NCI-H510A (cell line): Measurements from ENCODE around the gene FGF9.

Experiments
- DNase-seq: peaks from one replicate; lab custom pipeline; 2025; lab: John Stamatoyannopoulos, UW

FGF9 gene

DNA sequence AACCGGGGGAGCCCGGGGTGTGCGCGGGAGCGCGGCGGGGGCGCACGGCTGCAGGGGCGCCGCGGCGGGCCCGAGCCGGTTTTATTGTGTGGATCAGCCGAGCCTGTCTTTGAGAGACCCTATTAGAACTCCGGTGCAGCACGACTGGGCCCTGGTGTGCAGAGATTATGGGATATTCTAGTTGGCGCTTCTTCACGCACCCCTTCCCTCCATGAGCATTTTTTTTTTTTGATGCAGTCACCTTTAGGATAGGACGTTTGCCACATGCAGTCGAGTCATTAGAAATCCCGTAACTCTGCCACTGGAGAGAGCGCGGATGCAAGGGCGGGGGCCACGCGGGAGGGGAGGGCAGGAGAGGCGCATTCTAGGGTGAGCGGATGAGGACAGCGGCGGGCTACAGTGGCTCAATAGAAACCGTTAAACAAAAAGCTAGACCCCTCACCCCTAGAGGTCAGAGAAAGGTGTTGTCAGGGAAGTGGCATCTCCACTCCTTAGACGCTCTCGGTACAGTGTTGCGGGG lies 3.7 kb downstream of the FGF9 start:
- DNase-seq: no peak

DNA sequence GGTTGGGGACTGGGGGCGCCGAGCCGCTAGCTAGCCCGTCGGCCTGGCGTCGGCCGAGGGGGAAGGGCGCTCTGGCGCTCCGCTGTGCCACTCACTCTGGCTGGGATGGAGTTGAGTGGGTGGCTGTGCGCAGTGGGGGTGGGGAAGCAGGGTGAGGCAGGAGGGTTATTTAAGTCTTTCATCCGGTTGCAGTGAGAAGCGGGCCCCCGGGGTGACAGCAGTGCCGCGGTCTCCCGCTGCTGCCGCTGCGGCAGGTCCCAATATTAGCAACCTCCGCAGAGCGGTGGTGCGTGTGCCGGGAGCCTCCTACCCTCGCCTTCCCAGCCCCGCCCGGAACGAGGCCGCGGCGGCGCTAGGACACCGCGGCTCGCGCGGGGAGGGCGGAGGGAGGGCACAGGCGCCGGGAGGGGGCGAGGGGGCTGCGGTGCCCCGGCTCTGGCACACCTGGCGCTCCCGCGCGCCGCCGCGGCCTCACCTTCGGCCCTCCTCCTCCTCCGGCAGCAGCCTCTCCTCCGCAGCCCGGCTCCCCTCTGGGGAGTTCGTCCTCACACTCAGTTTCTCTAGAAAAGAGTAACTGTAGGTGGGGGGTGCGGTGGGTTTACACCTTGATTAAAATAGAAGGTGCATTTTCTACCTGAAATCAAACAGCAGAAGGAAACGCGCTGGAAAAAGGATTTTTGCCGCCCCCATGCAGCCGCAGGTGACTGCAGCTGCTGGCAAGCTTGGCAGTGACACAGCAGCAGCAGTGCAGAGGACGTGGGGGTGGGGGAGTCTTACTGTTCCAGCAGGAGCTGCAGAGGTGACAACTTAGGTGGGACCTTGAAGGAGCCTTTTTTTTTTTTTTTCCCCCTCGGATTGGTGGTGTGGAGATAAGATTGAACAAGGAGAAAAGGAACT lies 4.5 kb downstream of the FGF9 start:
- DNase-seq: peak; percentile 62

DNA sequence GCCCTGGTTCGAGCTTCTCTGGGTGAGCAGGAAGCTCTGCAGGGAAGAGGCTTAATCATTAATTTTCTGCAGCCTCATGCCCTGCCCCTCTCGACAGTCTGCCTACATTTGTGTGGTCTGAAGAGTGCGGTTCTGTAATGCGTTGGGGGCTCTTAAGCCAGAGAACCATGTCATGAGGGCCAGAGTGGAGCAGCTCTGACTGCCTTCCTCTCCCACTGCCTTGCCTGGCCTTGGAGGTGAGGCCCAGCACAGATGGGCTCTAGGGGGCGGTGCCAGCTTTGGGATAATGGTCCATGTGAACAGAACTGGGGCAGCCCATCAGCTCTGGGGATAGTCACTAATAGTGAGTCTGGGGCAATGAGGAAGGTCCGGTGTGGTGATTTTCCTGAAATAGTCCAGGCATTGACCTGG lies 5.7 kb downstream of the FGF9 start:
- no peak for DNase-seq

DNA sequence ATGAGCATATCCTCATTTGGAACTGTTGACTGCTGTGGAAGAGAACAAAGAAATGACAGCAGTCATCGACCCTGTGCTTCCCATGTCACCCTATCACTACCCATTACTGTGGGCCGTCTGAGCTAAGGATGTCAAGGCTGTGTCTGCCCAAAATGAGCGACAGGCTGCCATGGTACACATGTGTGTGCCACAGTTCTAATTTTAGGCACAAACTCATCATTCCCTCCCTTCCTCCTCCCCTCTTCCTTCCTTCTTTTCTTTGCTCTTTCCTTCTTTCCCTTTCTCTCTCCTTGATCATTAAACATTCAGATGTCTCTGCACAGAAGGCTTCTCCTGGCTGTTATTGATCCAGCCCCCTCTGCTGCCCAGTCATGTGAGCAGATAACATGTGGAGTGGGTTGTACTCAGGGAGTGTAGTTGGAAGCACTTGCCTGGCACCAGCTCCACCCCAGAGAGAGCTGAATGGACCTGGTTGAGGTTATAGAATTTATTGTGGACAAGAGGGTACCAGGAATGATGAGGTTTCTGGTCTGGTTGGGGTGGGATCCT lies 6.3 kb downstream of the FGF9 start:
- no peak for DNase-seq

DNA sequence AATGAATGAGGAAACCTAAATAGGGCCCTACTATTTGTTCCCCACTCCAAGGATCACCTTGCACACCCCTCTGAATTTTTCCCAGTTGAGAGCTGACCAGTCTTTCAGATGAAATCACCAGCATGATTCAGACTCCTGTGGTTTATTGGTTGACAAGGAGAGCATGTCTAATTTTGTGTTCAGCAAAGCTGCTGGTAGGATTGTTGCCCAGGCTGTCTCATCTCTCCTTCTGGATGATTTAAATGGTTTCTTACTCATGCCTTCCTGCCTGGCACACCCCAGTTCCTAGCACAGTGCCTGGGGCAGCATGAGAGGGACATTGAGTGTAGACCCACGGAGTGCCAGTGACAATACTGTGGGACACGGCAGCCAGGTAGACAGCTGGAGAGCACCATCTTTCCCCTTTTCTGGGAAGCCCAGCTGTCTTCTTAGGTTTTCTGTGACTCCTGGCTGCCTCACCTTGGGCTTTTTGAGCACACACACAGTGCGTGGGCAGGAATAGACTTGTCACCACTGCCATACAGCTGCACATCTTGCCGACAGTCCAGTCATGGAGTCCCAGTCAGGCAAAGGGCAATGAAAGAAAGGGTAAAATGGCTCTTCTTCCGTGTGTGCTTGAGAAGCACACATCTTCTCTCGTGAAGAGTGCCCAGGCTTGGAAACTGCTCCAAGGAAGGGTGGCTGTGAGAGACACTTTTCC lies 12.3 kb downstream of the FGF9 start:
- no peak for DNase-seq

DNA sequence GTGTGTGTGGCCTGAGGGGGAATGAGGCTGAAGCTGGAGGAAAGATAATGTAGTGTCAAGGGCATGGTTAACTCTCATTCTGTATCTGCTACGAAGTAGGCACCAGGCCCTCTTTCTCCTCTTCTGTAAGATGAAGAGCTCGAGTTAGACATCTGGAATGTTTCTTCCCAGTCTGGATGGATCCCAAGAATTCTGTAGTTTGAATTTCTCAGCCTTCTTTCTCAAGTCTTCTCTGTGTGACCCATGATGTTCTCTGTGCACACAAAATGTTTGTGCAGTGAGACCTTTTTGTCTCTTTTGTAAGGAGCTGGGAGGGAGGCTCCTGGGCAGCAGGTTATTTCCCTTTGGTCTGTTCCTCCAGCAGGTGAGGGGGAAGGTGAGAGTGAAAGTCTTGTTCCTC lies 13.7 kb downstream of the FGF9 start:
- DNase-seq: no peak

DNA sequence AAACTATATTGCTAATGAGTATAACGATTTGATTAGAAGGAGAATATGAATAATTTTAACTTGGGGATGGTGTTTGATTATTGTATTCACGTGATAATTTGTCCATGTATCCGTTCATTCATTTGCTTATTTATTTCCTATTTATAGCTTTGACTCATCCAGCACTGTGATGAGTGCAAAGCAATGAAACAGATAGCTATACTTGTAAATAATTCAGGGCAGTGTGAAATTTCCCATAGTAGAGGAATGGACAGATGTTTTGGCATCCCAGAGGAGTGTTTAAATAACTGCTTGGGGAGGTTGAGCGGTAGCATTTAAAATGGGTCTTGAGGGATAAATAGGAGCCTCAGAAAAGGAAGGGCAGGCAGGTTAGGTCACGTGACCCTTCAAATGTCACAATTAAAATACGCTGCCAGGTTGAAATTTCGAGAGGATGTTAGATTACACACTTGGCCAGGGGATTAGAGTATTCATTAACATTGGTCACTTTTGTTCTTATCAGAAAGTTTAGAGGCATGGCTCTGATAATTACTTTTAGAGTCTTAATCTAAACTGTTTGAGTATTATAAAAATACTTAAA lies 14.7 kb downstream of the FGF9 start:
- DNase-seq: no peak

DNA sequence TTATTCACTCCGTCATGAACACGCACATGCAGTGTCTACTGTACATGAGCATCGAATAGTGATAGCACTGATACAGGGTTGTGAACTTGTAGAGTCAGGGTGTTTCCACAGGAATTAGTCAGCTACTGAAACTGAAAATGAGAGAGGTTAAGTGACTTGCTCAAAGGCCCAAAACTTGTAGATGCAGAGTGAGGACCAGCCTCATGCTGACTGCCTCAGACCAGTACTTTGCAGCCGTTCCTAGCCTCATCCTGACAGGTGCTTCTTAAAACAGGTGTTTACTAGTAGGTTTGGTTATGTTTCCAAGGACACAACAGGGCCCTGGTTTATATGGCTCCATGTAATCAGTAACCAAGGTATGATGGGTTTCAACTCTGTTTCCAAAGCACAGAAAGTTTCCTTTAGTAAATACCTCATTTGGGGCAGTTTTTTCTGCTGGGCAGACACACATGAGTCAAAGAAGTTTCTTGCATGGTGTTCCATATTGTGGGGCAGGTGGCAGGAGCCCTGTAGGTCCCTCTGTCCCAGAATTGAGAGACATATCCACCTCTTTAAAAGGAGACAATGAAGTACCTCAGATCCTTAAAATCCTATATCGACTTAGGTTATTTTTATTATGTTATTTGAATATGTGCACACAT lies 16.0 kb downstream of the FGF9 start:
- DNase-seq: no peak

DNA sequence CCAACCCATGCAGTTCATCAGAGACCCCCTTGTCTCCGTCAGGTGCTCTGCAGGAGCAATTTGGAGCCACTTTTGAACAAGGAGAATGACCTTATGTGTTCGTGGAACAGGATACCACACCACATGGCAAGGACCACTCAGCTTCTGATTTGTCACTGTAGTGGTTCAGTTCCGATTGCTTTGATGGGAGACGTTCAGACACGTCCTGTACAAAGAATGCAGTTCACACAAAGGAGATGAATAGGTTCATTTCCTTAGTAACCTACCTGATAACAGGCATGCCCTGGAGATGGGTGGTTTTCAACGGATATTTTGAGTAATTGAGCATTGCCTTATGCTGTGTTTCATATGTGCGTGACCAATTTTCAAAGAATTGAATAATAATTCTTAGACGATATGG lies 17.2 kb downstream of the FGF9 start:
- no peak for DNase-seq

DNA sequence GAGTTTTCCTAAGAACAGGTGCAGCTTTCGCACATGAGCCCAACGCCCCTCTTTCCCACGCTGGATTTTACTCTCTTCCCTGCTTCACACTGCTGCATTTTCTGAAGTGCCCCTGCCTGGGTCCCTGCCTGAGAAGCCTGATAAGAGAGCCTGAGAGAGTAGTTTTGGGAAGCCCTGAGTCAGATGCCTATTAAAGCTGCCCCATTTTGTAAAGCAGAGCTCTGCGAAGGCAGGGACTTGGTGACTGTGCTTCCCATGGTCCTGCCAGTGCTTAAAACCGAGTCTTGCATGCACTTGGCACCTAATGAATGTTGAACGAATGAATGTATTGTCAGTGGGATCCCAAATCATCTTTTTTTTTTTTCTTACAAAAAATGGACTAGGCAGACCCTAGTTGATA lies 18.2 kb downstream of the FGF9 start:
- DNase-seq: no peak

DNA sequence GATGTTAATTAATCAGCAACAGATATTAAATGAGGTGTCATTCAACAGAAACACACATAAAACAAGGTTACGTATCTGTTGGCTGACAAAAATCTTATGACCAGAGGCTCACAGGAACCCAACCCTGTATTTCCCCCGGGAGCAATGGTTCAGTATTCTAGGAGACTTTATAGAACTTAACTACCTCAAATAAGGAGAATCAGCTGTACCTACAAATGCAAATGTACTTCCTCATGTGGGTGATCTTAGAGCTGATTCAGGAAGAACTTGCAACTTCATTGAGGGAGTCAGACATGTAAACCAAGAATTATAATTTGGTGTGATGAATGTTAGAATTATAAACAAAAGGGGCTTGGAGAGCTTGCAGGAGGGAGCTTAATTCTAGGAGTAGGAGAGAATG lies 20.1 kb downstream of the FGF9 start:
- no peak for DNase-seq

DNA sequence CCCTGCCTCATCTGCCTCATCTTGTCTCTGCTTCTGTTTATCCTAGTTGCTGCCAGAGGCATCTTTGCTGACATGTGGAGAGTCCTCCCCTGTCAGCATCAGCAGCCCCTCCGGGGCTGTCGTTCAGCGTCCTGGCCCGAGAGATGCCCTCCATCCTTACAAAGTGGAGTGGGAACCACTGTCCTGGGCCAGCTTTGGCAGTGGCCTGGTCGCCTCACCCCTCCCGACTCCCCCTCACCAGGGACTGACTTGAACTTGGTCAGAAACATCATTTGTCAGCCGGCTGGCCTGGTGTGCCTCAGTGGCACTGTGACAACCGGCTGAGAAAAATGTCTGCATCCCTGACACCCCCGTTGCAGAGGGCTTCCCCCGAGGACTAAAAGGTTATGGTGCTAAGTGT lies 20.6 kb downstream of the FGF9 start:
- no peak for DNase-seq

DNA sequence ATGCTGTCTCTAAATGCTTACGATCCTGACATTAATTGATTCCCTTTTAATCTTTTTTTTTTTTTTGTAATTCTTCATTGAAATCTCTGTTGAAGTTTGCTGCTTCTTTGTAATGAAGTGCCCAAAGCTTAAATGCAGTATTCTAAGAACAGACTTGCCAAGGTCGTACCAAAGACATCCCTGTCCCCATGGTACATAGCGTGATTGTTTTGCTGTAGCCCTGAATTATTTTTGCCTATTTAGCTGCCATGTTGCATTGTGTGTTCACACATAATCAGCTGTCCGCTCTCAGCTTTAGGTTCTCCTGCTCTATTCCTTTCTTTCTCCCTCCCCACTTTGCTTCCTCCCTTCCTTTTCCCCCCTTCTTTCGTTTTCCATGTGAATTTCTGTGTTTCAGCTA lies 21.1 kb downstream of the FGF9 start:
- no peak for DNase-seq

DNA sequence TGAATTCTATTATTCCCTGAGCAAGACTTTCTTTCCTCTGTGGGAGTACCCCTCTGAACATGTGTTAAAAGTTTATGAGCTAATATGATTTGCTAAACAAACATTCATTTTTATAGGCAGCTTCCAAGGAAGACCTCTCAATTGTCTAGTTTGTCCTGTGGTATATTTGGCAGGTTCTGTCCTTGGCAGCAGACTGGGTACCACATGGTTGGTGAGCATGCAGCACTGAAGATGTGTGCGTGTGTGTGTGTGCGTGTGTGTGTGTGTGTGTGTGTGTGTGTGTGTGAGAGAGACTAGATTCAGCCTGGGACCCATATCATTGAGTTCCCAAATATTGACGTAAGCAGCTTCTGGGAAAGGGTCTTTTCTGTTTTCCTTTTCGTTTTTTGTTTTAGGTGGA lies 24.0 kb downstream of the FGF9 start:
- no peak for DNase-seq

DNA sequence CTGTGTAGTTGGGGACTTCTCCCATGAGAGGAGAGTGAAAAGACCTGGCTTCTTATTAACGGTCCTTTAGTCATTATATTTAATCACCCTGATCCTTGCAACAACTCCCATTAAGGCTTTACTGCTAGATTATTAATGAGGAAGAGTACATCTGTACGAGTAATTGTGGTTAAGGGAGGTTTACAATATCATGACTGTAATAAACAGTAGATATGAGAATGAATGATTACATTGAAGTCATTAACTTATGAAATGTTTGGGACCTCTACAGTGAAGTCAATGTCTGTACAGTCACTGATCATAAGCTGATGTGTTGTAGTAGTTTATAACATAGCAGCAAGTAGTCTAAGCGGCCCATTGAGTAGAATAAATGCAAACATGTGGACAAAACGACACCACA lies 24.7 kb downstream of the FGF9 start:
- no peak for DNase-seq

DNA sequence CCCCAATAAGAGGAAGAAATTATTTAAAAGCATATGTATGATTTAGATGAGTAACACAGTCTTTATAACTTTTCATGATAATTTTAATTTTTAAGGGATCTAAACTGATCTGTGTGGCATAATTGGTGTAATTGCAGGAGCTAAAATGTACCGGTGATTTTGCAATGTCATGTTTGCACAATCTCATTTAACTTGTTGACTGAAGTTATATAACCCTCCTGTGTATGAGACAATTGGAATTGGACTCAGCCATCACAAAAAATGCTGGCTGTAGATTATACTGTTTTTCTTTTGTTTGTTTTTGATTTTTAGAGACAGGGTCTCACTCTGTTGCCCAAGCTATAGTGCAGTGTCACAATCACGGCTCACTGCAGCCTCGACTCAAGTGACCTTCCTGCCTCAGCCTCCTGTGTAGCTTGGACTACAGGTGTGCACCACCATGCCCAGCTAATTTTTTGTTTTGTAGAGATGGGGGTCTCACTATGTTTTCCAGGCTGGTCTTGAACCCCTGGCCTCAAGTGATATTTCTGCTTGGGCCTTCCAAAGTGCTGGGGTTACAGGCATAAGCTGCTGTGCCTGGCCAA lies 26.1 kb downstream of the FGF9 start:
- no peak for DNase-seq

DNA sequence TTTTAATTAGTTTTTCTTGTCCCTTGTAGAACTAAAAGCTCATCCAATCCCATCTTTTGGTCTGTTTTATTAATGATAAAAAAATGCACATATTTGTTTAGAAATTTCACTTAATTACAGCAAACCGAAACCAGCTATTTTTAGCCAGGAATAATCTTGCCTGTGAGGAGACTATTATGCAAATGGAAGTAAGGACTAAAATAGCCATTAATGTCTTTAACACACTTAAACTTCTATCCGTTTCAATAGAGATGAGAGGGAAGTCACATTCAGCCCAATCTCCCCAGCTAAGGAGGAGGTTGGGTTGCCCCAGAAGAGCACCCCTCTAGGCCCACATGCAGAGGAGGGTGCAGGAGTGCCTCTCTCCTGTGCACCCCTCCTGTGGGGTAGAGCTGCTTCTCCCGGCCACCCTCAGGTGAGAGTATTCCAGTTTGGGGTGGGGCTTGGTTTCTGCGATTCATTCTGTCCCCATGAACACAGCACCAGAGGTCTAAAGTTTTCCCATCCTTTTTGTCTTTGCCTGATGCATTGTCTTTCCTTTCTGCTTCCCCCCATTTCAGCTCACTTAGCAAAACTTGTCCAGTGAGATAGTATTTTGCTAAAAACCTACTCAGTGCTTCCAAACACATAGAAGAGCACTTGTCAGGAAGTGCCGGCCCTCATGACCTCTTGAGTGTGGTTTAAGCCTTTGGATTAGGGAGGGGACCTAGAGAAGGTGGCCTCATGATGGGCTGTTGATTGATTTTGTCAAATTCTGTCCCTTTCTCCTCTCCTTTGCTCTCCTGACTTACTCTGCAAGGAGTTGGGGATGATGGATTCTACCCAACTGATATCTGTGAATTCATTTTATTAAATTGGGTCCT lies 28.2 kb downstream of the FGF9 start:
- DNase-seq: no peak

DNA sequence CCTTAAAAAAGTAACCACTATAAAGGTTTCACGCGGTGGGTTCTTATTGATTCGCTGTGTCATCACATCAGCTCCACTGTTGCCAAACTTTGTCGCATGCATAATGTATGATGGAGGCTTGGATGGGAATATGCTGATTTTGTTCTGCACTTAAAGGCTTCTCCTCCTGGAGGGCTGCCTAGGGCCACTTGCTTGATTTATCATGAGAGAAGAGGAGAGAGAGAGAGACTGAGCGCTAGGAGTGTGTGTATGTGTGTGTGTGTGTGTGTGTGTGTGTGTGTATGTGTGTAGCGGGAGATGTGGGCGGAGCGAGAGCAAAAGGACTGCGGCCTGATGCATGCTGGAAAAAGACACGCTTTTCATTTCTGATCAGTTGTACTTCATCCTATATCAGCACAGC lies 30.6 kb downstream of the FGF9 start:
- no peak for DNase-seq

DNA sequence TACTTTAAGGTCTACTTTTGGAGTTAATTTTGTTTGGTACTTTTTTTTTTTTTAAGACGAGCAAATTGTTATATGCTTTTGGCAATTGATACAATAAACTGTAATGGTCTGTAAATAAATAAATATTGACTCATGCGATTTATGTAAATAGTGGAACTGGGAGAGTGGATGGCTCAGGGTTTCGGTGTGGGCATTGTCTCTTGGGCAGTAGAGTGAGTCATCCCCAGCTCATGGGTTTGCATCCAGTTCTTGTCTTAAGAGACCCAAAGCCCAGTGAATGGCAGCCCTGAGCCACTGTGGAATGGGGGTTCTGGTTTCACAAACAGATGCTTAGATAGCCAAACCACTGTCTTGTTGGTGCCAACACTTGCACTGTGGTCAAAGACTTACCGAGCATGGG lies 33.0 kb downstream of the FGF9 start:
- no peak for DNase-seq

DNA sequence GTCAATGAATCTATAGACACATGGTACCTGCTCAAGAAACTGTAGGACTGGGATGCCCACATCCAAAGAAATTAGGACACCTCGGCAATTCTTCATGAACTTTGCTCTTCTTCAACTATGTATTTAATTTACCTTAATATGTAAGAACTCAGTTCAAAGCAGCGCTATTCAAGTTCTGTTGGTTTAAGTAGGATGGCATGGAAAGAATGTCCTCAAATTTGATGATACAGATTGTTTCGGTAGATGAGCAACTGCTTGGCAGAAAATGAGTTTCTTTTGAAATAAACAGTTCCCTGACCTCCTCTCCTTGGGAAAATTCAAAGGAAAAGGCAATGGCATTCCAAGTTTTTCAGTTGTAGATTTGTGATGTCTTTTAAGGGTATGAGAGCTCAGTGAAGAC lies 36.7 kb downstream of the FGF9 start:
- no peak for DNase-seq

DNA sequence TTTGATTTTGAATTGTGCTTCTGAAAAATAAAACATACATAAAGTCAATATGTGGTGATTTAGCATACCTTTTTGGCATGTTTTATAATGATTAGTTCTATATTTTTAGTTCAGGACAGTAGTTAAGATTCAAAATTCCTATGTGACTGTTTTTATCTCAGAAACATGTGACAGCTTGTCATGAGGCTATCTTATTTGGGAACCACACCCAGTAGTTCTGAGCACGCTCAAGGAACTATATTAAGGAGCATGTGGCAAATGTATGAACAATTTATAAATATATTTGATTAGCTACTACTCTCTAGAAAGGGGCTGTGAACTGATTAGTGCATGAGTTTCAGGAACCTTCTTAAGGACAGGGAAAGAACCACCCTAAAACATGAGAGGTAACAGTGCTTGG lies 38.8 kb downstream of the FGF9 start:
- DNase-seq: no peak
